WTC11 (cell line): Measurements from ENCODE around the gene DISP3.

Experiments
- SOX15 ChIP-seq: fragments of 250-450 bp; sonication (Bioruptor Pico); IDR thresholded peaks from 2 replicates; pipeline ENCODE4 v1.9.0; 2021; ENCODE audit warnings: mild to moderate bottlenecking
- TF ChIP-seq, protein P1 (sequence below): fragments of 200-600 bp; IDR thresholded peaks from 2 replicates; pipeline ENCODE4 v1.8.0; 2022; ENCODE audit warnings: antibody characterized with exemption
- TF ChIP-seq, protein P2 (sequence below): sonication (generic); formaldehyde crosslinking; IDR thresholded peaks from 2 replicates; pipeline ENCODE4 v1.8.0; 2022; ENCODE audit warnings: mild to moderate bottlenecking, missing genetic modification reagents
- TF ChIP-seq, protein P3 (sequence below): sonication (generic); formaldehyde crosslinking; conservative IDR thresholded peaks from 2 replicates; pipeline ENCODE4 v1.8.1; 2022; ENCODE audit warnings: mild to moderate bottlenecking, missing genetic modification reagents
- TF ChIP-seq, protein P4 (sequence below): sonication (generic); formaldehyde crosslinking; IDR thresholded peaks from 2 replicates; pipeline ENCODE4 v1.8.0; 2023; ENCODE audit warnings: missing genetic modification reagents

DNA sequence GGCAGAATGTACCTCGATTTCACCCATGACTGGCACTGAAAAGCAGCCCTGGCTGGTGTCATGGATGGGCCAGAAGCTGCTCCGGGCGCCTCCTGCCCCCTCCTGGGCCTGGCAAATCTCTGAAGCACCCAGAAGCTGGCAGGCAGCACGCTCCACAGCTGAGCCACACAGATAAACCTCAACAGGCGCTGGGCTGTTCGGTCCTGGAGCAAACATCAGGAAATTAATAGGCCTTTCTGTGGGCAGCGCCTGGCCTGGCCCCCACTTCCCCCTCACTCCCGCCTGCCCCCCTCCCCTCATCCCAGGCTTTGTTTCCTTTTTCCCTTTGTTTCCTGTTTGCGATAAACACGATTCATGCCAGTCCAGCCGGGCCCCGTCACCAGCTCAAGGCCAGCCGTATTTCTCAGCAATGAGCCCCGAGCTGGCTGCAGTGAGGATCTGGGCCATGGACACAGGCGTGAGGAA lies 20.1 kb upstream of the DISP3 start:
- TF ChIP-seq, protein P1, sequence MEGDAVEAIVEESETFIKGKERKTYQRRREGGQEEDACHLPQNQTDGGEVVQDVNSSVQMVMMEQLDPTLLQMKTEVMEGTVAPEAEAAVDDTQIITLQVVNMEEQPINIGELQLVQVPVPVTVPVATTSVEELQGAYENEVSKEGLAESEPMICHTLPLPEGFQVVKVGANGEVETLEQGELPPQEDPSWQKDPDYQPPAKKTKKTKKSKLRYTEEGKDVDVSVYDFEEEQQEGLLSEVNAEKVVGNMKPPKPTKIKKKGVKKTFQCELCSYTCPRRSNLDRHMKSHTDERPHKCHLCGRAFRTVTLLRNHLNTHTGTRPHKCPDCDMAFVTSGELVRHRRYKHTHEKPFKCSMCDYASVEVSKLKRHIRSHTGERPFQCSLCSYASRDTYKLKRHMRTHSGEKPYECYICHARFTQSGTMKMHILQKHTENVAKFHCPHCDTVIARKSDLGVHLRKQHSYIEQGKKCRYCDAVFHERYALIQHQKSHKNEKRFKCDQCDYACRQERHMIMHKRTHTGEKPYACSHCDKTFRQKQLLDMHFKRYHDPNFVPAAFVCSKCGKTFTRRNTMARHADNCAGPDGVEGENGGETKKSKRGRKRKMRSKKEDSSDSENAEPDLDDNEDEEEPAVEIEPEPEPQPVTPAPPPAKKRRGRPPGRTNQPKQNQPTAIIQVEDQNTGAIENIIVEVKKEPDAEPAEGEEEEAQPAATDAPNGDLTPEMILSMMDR: no peak
- TF ChIP-seq, protein P2, sequence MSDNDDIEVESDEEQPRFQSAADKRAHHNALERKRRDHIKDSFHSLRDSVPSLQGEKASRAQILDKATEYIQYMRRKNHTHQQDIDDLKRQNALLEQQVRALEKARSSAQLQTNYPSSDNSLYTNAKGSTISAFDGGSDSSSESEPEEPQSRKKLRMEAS: no peak
- TF ChIP-seq, protein P3, sequence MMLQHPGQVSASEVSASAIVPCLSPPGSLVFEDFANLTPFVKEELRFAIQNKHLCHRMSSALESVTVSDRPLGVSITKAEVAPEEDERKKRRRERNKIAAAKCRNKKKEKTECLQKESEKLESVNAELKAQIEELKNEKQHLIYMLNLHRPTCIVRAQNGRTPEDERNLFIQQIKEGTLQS: no peak
- TF ChIP-seq SOX15 (CRISPR knock-in tag): no peak
- TF ChIP-seq, protein P4, sequence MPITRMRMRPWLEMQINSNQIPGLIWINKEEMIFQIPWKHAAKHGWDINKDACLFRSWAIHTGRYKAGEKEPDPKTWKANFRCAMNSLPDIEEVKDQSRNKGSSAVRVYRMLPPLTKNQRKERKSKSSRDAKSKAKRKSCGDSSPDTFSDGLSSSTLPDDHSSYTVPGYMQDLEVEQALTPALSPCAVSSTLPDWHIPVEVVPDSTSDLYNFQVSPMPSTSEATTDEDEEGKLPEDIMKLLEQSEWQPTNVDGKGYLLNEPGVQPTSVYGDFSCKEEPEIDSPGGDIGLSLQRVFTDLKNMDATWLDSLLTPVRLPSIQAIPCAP (CRISPR knock-in tag): no peak
